Measurements from ENCODE around the gene KLF1. TPM values are rescaled to one million over a fixed set of nuclear protein-coding genes. Genes with fewer than 3 reads are reported as not detected.

Gene KLF1
- total RNA-seq, 1 experiment from 2014 or later: 0.10 TPM

- Histone ChIP-seq H3K4me1 (ENCODE audit: control insufficient read depth, insufficient read depth, low read length) (no peaks in the 10 kb centered on the region; the same call in 1 of the 2 replicates), H3K4me3 (ENCODE audit: low read depth in 2 of 2, low read length in 2 of 2) (no peak overlapping the region), H3K36me3 (ENCODE audit: control insufficient read depth, insufficient read depth, low read length) (no peaks in the 10 kb centered on the region; the same call in 1 of the 2 replicates), H3K27me3 (ENCODE audit: control insufficient read depth, insufficient read depth, low read length) (no peaks in the 10 kb centered on the region), H3K9me3 (ENCODE audit: control insufficient read depth, insufficient read depth, low read depth, low read length) (no peaks in the 10 kb centered on the region), H3K27ac (ENCODE audit: low read length) (no peak overlapping the region)
- TF ChIP-seq REST (IDR thresholded peaks at IDR 0.05; ENCODE audit: insufficient read depth in 1 of 2, low read depth in 2 of 2, low read length in 1 of 2) (no peak), CTCF (IDR thresholded peaks at IDR 0.05) (no peak), TCF7L2 (IDR thresholded peaks at IDR 0.05; ENCODE audit: low read depth, low read length) (no peak), POLR2AphosphoS5 (IDR thresholded peaks at IDR 0.05; ENCODE audit: low read depth, low read length) (no peak), SIN3A (IDR thresholded peaks at IDR 0.05; ENCODE audit: borderline replicate concordance, insufficient read depth, low read depth, low read length) (no peak)
- in situ Hi-C loops (cut with HindIII; ENCODE audit: low pct_unique_long_range_greater_than_20kb, low sequenced_read_pairs): no loop called here
- ATAC-seq (no peak), DNase-seq (ENCODE audit: low read depth, low spot score) (no peak)
- ChIA-PET POLR2A (no interaction called here), CTCF (no interaction called here)
- BruUV-seq (replicated peaks): no TSS peak
- intact Hi-C loops (cut with micrococcal nuclease; ENCODE audit: unreplicated experiment): no loop called here
These were observed 44.5 kb downstream of the KLF1 start for GRCh38 chr19:12842511-12842910.

- no peak for TF ChIP-seq CTCF (IDR thresholded peaks at IDR 0.05)
- TF ChIP-seq POLR2AphosphoS5 (IDR thresholded peaks at IDR 0.05; ENCODE audit: low read depth, low read length): no peak
- no peak for TF ChIP-seq SIN3A (IDR thresholded peaks at IDR 0.05; ENCODE audit: borderline replicate concordance, insufficient read depth, low read depth, low read length)
- TF ChIP-seq TCF7L2 (IDR thresholded peaks at IDR 0.05; ENCODE audit: low read depth, low read length): no peak
- TF ChIP-seq REST (IDR thresholded peaks at IDR 0.05; ENCODE audit: insufficient read depth in 1 of 2, low read depth in 2 of 2, low read length in 1 of 2): no peak
- BruUV-seq (replicated peaks): no TSS peak
- CTCF ChIA-PET: no interaction called here
- Histone ChIP-seq H3K4me3 (ENCODE audit: low read depth in 2 of 2, low read length in 2 of 2) (no peak overlapping the region), H3K27ac (ENCODE audit: low read length) (no peak overlapping the region), H3K4me1 (ENCODE audit: control insufficient read depth, insufficient read depth, low read length) (peaks cover 4% of the 10 kb centered on the region; the same call in 1 of the 2 replicates), H3K27me3 (ENCODE audit: control insufficient read depth, insufficient read depth, low read length) (no peaks in the 10 kb centered on the region), H3K9me3 (ENCODE audit: control insufficient read depth, insufficient read depth, low read depth, low read length) (no peaks in the 10 kb centered on the region), H3K36me3 (ENCODE audit: control insufficient read depth, insufficient read depth, low read length) (no peaks in the 10 kb centered on the region; the same call in 1 of the 2 replicates)
- in situ Hi-C loops (cut with HindIII; ENCODE audit: low pct_unique_long_range_greater_than_20kb, low sequenced_read_pairs) (no loop called here), intact Hi-C loops (cut with micrococcal nuclease; ENCODE audit: unreplicated experiment) (no loop called here)
- POLR2A ChIA-PET: no interaction called here
- DNase-seq (ENCODE audit: low read depth, low spot score) (no peak), ATAC-seq (no peak)
These were observed 45.9 kb downstream of the KLF1 start for GRCh38 chr19:12841094-12841493.

Measured in Panc1 (cell line).